MV-4-11 (cell line): ENCODE results near the gene ANKRD55.
"Not testable (repeated sequence)": the region's sequence is repeated elsewhere in the genome, so short reads cannot be mapped to it uniquely, and the experiment has no call there.

Experiments used
- DNase-seq: peaks from one replicate; lab custom pipeline; 2025; lab: John Stamatoyannopoulos, UW

ANKRD55 gene

GRCh38 chr5:56253126-56253525 lies 20.0 kb upstream of the ANKRD55 start:
- DNase-seq = no peak

DNA sequence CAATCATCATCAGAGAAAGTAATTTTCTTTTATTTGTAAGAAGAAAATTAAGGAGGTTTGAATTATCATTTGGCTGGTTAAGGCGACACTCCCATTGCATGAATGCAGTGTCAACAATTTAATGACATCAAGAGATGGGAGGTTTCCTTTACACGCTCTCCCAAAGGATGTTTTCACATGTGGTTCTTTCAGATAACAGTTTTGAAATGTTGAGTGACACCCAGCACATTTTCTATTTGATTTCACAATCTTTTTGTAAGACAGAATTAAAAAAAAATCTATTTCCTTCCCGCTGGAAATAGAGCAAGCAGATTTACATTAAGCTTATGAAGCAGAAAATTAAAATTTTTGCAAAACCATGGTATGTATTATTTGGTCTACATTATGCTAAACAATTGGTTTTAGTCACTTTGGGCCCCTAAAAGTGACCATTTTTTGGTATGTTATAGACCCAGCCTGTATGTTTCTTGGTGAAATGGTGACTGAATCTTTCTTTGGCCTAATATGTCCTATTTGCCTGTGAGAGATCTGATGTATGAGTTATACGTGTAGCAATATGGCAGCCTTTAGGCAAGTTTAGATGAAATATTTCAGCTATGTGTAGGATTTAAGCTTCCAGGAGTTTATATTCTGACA lies 18.9 kb upstream of the ANKRD55 start:
- no peak for DNase-seq

DNA sequence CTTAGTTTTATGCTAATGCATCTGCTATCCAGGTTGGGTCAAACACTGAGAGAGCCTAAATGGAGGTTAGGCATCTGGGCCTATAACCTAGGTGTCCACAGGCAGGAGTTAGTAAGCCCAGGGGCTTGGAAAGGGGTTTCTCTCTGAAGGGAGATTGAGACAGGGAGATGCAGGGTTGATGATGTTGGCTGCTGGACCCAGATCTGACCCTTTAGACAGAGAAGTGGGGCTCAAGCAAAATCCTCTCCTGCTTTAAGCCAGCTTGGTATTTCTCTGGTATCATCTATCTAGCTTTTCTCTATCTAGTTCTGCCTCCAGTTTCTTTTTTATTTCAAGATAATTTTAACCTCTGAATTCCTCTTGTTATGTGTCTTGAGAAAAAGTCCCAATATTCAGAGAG lies 18.3 kb upstream of the ANKRD55 start:
- no peak for DNase-seq

DNA sequence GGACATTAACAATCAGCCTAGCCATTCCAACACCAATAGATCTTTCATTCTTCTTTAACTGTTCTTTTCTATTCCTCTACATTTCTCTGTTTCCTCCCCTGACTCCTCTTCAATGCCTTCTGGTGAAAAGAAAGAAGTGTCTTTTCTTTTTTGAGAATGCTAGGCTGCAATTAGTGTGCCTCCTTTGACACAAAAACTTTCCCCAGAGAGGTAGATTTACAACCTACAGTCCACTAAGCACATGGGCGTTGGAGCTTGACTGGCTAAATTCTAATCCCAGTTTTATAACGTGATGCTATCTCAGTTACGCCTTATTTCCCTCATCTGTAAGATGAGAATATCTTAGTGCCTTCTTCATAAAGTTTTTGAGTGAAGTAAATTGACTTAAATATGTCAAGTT lies 16.9 kb upstream of the ANKRD55 start:
- DNase-seq = no peak

- not testable (repeated sequence) for DNase-seq
Observed at GRCh38 chr5:56249085-56249484, 16.0 kb upstream of the ANKRD55 start.

DNA sequence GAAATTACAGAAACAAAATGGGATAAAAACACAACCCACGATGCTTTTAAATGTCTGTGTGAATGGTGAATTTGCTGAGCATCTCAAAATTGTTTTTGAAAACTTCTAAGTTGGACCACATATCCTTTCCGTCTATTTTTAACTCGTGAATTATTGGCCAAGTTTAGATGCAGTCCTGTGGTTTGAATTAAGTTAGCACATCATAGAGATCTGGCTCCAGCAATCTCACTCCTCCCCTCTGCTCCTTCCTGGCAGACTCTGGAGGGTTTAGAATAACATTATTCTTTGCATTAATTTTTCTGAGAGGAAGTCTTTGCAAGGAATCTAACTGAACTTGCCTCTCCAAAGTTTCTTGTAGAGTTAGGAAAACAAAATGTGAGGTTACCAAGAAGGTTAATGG lies 14.5 kb upstream of the ANKRD55 start:
- DNase-seq = no peak

- no peak for DNase-seq
Observed at GRCh38 chr5:56246769-56247168, 13.6 kb upstream of the ANKRD55 start.

- no peak for DNase-seq
Observed at GRCh38 chr5:56245481-56245880, 12.4 kb upstream of the ANKRD55 start.

DNA sequence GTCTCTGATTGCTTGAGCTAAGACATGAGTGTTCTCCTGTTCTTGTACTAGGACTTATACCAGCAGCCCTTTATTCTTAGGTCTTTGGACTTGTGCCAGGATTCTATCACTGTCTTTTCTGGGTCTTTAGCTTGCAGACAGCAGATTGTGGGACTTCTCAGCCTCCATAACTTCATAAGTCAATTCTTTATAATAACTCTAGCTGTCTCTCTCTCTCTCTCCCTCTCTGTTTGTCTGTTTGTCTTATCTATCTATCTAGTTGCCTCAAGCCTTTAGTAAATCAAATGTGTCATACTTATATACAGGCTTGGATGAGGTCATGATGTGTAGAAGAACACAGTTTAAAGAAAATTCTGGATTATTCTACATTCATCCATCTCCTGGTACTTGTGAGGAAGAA lies 11.5 kb upstream of the ANKRD55 start:
- DNase-seq = no peak

DNA sequence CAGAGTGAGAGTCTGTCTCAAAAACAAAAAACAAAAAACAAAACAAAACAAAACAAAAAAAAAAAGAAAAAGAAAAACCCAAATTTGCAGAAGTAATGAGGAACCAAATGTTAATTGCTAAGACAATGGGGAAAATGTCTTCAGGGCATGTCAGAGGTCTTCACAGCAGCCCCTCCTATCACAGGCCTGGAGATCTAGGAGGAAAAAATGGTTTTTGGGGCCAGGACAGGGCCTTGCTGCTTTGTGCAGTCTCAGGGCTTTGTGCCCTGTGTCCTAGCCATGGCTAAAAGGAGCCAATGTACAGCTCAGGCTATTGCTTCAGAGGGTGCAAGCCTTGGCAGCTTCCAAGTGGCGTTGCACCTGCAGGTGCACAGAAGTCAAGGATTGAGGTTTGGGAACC lies 9.1 kb upstream of the ANKRD55 start:
- DNase-seq = not testable (repeated sequence)

DNA sequence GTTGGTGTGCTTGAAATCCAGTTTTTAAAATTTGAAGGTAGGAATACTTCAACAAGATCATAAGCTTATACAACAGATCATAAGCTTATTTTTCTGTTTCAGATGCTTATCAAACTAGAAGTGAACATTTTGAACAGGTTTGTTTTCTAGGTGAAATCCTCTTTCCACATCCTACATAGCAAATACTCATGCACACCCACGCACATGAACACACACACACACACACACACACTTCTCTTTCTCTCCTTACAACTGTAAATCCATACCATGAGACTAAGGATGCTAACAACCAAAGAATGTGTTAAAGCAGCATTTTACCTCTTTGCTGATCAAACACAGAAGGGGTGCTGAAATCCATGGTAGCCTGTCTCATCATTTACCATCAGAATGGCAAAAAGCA lies 592 bp downstream of the ANKRD55 start:
- DNase-seq = no peak

DNA sequence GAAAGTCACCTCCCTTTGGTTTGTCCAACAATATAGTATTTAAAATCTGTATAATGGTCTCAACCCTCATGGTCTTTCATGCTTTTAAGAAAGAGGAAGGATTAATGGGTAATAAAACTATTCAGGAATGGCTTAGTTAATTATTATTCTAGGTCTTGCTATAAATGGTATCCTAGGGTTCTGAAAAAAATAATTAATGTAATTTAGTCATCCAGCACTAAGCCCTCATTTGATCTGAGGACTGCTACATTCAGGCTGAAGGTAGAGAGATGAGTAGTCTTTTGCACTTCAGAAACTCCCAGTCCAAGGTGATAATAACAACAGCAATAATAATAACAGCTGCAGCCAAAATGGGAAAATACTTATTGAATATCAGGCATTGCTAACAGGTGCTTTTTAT lies 2.6 kb downstream of the ANKRD55 start:
- no peak for DNase-seq

- no peak for DNase-seq
Observed at GRCh38 chr5:56229111-56229510, 4.0 kb downstream of the ANKRD55 start.

DNA sequence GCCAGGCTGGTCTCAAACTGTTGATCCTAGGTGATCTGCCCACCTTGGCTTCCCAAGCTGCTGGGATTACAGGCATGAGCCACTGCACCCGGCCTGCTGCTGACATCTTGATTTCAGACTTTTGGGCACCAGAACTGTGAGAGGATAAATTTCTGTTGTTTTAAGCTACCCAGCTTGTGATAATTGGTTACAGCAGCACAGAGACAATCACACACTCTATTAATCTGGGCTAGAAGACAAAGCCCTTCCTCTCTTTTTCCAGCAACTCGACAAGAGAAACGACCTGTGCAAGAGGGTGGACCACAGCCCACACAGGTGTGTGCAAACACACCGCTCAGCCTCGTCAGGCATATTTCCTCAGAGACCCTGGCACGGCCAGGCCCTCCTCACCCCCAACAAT lies 4.5 kb downstream of the ANKRD55 start:
- DNase-seq = no peak

DNA sequence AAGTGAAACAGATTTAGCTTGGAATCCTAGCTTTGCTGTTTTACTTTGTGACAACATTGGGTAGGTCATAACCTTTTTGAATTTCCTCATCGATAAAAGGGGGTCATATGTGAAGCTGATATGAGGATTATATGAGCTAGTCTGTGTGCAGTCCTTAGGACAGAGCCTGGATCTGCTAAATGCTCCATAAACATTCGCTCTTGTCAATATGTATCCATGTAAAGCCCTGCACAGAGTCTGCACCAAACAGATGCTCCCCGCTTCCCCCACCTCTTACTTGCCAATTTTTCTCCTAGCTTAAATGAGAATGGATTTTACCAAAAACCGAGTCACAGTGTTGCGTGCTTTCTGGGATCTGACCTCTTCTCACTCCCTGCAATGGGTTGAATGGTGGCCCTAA lies 5.4 kb downstream of the ANKRD55 start:
- DNase-seq = no peak

DNA sequence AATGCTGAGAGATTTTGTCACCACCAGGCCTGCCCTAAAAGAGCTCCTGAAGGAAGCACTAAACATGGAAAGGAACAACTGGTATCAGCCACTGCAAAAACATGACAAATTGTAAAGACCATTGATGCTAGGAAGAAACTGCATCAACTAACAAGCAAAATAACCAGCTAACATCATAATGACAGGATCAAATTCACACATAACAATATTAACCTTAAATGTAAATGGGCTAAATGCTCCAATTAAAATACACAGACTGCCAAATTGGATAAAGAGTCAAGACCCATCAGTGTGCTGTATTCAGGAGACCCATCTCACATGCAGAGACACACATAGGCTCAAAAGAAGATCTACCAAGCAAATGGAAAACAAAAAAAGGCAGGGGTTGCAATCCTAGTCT lies 9.8 kb downstream of the ANKRD55 start:
- not testable (repeated sequence) for DNase-seq

GRCh38 chr5:56221601-56222000 lies 11.5 kb downstream of the ANKRD55 start:
- not testable (repeated sequence) for DNase-seq

GRCh38 chr5:56215019-56215830 lies 17.9 kb downstream of the ANKRD55 start:
- DNase-seq = no peak

DNA sequence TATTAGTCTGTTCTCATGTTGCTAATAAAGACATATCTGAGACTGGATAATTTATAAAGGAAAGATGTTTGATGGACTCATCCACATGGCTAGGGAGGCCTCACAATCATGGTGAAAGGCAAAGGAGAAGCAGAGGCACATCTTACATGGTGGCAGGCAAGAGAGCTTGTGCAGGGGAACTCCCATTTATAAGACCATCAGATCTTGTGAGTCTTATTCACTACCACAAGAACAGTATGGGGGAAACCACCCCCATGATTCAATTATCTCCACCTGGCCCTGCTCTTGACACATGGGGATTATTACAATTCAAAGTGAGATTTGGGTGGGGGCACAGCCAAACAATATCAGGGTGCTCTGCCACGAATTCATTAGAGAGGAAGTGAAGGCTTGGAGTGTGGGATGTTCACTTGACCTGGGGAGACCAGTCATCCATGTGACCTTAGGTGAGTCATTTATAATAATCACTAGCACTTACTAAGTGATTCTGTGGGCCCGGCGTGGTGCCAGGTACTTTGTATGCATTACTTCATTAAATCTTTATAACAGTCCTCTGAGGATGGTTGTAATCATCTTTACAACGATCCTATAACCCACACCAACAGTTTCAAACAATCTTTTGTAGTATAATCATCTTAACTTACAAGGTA lies 19.1 kb downstream of the ANKRD55 start:
- DNase-seq = not testable (repeated sequence)

DNA sequence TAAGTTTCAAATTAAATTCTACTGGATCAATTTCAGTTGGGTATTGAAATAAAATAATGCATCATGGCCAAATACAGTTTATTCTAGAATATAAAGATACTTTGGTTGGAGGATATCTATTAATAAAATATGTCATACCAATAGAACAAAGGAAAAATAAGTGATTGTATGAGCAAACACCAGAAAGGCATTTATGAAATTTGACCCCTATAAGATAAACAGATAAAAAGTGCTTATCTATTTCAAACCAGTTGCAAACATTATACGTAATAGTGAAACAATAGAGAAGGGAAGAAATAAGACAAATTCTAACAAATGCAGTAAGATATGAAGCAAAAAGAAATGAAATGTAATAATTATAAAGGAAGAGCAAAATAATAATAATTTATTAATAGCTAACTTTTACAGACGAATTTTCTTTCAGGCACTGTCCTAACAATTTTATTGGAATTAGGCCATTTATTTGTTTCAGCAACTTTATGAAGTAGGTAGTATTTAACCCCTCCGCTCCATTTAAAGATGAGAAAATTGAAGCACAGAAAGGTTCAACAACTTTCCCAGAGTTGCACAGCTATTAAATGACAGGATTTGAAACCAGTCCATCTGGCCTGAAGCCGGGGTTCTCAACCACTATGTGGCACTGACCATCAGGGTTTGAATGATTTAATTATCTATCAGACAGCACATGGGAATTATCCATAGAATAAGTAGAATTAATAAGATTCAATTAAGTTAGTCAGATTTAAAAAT lies 20.8 kb downstream of the ANKRD55 start:
- DNase-seq = no peak

- DNase-seq = no peak
Observed at GRCh38 chr5:56211298-56211865, 21.7 kb downstream of the ANKRD55 start.

DNA sequence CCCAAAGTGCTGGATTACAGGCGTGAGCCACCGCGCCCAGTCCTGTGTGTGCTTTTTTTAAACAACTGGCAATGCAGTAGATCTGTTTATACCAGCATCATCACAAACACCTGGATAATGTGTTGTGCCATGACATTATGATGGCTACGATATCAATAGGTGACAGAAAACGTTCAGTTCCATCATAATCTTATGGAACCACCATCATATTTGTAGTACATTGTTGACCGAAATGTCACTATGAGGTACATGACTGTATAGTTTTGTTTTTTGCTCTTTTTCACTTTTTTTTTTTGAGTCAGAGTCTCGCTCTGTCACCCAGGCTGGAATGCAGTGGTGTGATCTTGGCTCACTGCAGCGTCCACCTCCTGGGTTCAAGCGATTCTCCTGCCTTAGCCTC lies 24.4 kb downstream of the ANKRD55 start:
- DNase-seq = no peak
